ENCODE results near the gene CACNB2.
"Not testable (repeated sequence)": the region's sequence is repeated elsewhere in the genome, so short reads cannot be mapped to it uniquely, and the experiment has no call there.

The CACNB2 gene

GRCh38 chr10:18417950-18418527 lies 277.8 kb downstream of the CACNB2 start:
- DNase-seq, result no peak

DNA sequence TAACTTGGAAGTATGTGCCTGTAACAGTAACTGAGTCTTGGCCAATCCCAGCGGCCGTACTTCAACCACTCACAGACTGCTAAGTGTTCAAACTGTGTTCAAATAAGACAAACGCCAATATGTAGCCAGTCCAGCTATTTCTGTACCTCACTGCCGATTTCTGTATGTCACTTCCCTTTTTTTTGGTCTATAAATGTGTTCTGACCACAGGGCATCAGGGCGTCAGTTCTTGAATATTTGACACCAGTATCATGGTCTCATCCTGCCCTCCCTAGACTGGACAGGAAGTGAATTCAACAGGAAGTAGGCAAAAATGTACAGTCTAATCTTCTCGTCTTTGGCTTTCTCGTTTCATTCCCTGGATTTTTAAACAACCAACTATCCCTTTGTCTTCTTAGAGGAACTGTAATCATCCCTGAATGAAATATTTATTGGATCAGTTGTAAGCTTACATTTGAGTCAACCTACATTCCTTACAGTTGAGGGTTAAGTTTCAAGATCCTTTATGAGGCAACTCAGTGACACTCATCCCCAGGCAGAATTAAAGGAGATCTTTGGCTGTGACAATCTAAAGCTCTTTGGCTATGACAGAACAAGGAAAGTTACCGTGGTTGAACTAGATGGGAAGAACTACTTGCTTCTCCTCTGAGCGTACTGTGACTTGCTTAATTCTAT lies 278.5 kb downstream of the CACNB2 start:
- DNase-seq, result no peak

- DNase-seq, result no peak
Measured at GRCh38 chr10:18419945-18420344, 279.7 kb downstream of the CACNB2 start.

- no peak for DNase-seq
Measured at GRCh38 chr10:18421726-18422293, 281.6 kb downstream of the CACNB2 start.

- DNase-seq, result no peak
Measured at GRCh38 chr10:18423058-18423637, 282.9 kb downstream of the CACNB2 start.

DNA sequence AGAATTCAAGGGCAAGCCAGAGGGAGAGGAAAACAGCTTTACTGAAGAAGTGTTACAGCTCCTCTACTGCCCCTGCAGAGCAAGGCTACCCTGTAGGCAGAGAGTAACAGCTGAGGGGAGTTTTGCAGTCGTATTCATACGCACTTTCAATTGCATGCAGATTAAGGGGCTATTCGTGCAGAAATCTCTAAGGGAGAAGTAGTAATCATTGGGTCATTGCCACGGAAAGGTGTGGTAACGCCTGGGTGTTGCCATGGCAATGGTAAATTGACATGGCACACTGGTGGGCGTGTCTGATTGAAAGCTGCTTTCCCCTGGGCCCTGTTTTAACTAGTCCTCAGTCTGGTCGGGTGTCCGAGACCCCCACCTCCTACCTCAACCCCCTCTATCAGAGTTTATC lies 284.0 kb downstream of the CACNB2 start:
- no peak for DNase-seq

DNA sequence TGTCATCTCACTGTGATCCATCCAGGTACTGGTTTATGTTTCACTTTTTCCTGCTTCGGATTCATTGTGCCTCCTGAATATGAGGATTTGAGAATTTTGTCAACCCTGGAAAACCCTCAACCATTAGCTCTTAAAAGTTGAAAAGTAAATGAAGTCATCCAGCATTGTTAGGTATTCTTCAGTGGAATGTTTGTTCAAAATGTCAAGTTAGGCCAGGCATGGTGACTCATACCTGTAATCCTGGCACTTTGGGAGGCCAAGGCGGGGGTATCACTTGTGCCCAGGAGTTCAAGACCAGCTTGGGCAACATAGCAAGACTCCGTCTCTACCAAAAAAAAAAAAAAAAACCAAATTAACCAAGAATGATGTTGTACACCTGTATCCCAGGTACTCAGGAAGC lies 289.1 kb downstream of the CACNB2 start:
- DNase-seq, result no peak

- DNase-seq, result no peak
Measured at GRCh38 chr10:18436902-18437301, 296.7 kb downstream of the CACNB2 start.

DNA sequence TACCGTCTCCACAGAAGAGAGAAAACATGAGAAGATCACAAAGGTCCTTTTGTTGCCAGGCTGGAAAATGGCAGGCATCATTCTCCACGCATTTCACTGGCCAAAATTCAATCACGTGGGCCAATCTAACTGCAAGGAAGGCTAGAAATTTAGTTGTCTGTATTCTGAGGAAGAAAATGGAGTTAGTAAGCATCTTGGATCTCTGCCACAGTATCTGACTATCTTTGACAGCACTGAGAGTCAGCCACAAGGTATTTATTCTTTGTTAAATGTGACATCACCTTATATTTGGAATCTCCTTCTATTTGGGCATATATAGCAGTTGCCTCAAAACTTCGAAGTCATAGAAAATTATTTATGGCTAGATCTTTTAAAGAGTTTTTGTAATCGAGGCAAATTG lies 297.3 kb downstream of the CACNB2 start:
- no peak for DNase-seq

DNA sequence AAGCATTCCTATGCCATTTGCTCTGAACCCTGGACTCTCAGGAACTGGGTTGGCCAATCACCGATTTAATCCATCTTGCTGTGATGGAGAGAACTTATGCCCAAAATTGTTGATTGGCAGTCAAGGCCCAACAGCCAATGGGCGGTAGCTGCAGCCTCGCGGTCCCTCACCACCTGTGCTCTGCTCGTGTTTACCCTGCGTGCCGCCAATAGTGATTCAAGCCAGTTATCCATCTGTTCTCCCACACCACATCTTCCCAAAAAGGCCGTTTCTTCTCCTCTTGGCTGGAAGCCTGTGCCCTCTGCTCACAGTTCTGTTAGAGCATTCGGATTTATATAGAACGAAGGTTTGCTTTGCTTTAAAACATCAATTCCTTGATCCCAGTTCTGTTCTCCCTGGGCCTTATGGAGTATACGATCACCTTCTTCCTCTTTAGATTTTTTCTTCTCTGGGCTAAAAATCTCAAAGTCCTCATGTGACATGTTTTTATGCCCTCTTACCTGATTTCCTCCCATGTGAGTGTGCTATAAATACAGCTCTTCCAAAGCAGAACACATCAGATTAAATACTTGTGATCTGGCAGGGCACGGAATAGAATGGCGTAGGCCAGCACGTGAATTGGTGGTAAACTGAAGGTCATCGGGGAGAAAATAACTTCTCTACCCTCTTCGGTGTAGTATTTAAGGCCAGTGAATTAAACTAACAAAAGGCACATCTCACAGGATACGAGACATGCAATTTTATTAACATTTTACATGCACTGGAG lies 298.3 kb downstream of the CACNB2 start:
- DNase-seq, result no peak

GRCh38 chr10:18439601-18440000 lies 299.4 kb downstream of the CACNB2 start:
- no peak for DNase-seq

GRCh38 chr10:18445635-18446034 lies 305.4 kb downstream of the CACNB2 start:
- DNase-seq, result not testable (repeated sequence)

GRCh38 chr10:18446205-18446604 lies 306.0 kb downstream of the CACNB2 start:
- DNase-seq, result no peak

GRCh38 chr10:18449611-18450026 lies 309.4 kb downstream of the CACNB2 start:
- no peak for DNase-seq

GRCh38 chr10:18450298-18450697 lies 310.1 kb downstream of the CACNB2 start:
- no peak for DNase-seq

- no peak for DNase-seq
Measured at GRCh38 chr10:18455086-18455884, 315.1 kb downstream of the CACNB2 start.

DNA sequence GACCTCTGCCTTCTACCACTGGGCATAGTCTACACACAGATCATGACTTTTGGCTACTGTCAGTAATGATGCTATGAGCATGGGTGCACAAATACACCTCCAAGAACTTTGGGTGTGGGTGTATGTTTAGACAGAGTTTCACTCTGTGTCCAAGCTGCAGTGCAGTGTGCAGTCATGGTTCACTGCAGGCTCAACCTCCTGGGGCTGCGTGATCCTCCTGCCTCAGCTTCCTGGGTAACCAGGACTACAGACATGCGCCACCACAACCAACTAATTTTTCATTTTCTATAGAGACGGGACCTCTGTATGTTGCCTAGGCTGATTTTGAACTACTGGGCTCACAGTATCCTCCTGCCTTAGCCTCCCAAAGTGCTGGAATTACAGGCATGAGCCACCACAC lies 316.8 kb downstream of the CACNB2 start:
- DNase-seq, result no peak

DNA sequence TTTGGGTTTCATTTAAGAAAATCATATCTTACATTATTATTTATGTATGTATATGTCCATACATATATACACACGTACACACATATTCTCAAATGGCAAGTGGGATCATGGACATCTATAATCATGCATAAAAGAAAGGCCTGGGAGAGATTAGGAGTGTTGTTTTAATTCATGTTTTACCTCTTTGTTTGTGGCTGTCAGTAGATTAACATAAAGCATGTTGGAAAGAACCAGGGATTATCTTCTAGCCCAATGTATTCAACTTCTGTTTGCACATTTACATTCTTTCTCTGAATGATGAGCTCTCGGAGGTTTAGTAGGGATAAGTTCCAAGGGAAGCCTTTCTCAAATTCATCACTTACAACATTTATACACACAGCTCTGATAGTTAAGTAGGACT lies 319.8 kb downstream of the CACNB2 start:
- no peak for DNase-seq

GRCh38 chr10:18463673-18464211 lies 323.5 kb downstream of the CACNB2 start:
- no peak for DNase-seq

GRCh38 chr10:18469125-18469524 lies 328.9 kb downstream of the CACNB2 start:
- DNase-seq, result no peak

DNA sequence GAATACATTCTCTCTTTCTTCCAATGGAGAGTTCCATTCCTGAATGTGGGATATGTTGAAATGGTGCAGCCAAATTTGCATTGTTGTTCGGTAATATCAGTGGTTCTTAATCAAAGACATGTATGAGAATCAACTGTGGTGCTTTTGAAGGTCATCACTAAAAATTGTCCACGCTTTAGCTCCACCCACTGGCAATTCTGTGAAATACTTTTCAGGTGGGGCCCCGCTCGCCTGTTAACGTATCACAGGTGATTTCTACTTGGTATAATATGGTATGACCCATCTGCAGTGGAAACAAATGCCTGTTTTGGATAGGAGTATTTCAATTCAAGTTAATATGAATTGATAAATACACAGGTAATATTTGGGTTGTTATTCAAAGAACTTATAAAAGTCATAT lies 332.8 kb downstream of the CACNB2 start:
- no peak for DNase-seq

GRCh38 chr10:18473424-18474117 lies 333.3 kb downstream of the CACNB2 start:
- DNase-seq, result no peak

All from activated naive CD4-positive, alpha-beta T cell treated with anti-CD3 and anti-CD28 coated beads, Interleukin-2, amount 50 U/mL, for 16 hours (primary cell).